Activated CD8-positive, alpha-beta T cell treated with anti-CD3 and anti-CD28 coated beads, Interleukin-2, amount 10 ng/mL, durations not matched to agents 7 days and 5 days (primary cell): ENCODE data around the gene MEF2D. TPM values are rescaled to one million over a fixed set of nuclear protein-coding genes. Genes with fewer than 3 reads are reported as not detected.
A peak's percentile ranks its signal among the peaks of the same experiment; 100 is the strongest.

Experiments
- ATAC-seq: fragments of 150-1000 bp; cut with Tn5 transposase; one replicate; pipeline ENCODE4 v1.10.0; 2021; ENCODE audit warnings: moderate library complexity
- CTCF ChIA-PET: fragments of 350-600 bp; sonication (Branson Sonifier 250); formaldehyde crosslinking; loops from one replicate; lab custom pipeline; 2021; ENCODE audit warnings: antibody characterized with exemption; lab: Charles Lee
- POLR2A ChIA-PET: fragments of 350-600 bp; sonication (Branson Sonifier 250); formaldehyde crosslinking; loops from one replicate; lab custom pipeline; 2021; ENCODE audit warnings: antibody characterized with exemption; lab: Charles Lee
- DNase-seq: peaks from one replicate; pipeline ENCODE4 v3.0.0-alpha.2; 2020
- H3K27ac Mint-ChIP-seq: one replicate; pipeline ENCODE4 v1.8.0; 2021; ENCODE audit warnings: mild to moderate bottlenecking, mixed read lengths
- H3K27me3 Mint-ChIP-seq: one replicate; pipeline ENCODE4 v1.8.0; 2021; ENCODE audit warnings: low read depth, mixed read lengths
- H3K36me3 Mint-ChIP-seq: one replicate; pipeline ENCODE4 v1.8.0; 2021; ENCODE audit warnings: low read depth, mixed read lengths
- H3K4me1 Mint-ChIP-seq: one replicate; pipeline ENCODE4 v1.8.0; 2021; ENCODE audit warnings: low read depth, mixed read lengths
- H3K4me3 Mint-ChIP-seq: one replicate; pipeline ENCODE4 v1.8.0; 2021; ENCODE audit warnings: mild to moderate bottlenecking, mixed read lengths
- H3K9me3 Mint-ChIP-seq: one replicate; pipeline ENCODE4 v1.8.0; 2022; ENCODE audit warnings: mixed read lengths; ENCODE audit not compliant: insufficient read depth
- total RNA-seq, 2 experiments: library from RNA; stranded (reverse); gene quantifications; one replicate each; pipeline ENCODE4 v1.2.3, GENCODE V29; 2021

MEF2D gene
- total RNA-seq, 2 experiments from 2014 or later, result 34.8 to 40.1 TPM

DNA sequence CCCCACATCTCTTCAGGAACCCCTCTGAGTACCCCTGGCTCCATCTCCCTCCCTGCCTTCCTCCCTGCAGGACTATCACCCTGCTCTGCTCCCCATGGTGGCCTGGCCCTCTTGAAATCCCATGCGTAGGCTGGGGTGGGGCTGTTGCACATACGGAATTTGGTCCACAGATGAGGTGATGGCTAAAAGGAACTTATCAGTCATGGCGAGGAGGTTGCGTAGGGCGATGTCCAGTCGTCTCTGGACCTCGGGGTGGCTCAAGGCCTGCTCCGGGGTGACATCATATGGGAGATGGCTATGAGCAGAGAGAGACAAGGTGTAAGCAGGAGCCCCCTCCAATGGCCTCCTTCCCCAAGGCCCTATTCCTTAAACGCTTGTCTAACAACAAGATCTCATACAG lies 36.5 kb upstream of the MEF2D start:
- H3K4me1 Mint-ChIP-seq, result peaks cover 15% of the 10 kb centered on the region
- no peaks in the 10 kb centered on the region for H3K9me3 Mint-ChIP-seq
- no peak overlapping the region for H3K4me3 Mint-ChIP-seq
- H3K27me3 Mint-ChIP-seq, result no peaks in the 10 kb centered on the region
- no peak overlapping the region for H3K27ac Mint-ChIP-seq
- H3K36me3 Mint-ChIP-seq, result peaks cover 66% of the 10 kb centered on the region
- POLR2A ChIA-PET, result no interaction called here
- CTCF ChIA-PET, result interaction anchor here (1.1 kb wide), 1 partner anchor 56 kb away, joined by 4 read pairs; no protein-coding TSS in a partner anchor
- no peak for DNase-seq
- no peak for ATAC-seq

DNA sequence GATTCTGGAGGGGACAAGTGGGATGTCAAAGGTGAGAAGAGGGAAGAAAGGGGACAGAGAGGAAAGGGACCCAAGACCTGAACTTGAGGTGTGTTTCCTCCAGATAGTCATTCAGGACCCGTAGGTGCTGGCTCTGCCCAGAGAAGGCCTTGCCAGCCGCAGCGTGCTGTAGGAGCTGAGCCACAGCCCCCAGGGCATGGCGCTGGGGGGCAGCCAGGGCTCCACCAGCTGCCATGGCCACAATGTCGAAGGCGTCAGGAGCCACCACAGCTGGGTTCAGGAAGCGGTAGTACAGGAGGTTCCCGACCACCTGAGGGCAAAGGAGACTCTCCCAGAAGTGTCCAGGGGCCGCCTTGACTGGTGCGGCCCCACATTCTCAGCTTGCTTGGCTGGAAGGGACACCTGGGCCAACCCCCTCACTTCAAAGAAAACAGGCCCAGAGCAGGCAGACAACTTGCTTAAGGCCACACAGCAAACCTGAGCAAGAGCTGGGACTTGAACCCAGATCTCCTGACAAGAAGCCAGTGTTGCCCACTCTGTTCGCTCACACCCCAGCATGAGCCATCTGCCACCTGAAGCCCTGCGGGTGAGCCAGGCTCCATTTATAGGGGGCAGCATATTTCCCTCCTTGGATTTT lies 34.0 kb upstream of the MEF2D start:
- no peaks in the 10 kb centered on the region for H3K27me3 Mint-ChIP-seq
- no peak for ATAC-seq
- no peak overlapping the region for H3K27ac Mint-ChIP-seq
- POLR2A ChIA-PET, result interaction anchor here (0.6 kb wide), 1 partner anchor 33 kb away, joined by 3 read pairs; no protein-coding TSS in a partner anchor
- H3K4me3 Mint-ChIP-seq, result no peak overlapping the region
- CTCF ChIA-PET, result interaction anchor here (0.9 to 1.3 kb wide), 3 partner anchors 10 to 149 kb away, joined by 3 read pairs; no protein-coding TSS in a partner anchor
- H3K4me1 Mint-ChIP-seq, result peaks cover 12% of the 10 kb centered on the region
- no peaks in the 10 kb centered on the region for H3K9me3 Mint-ChIP-seq
- no peak for DNase-seq
- H3K36me3 Mint-ChIP-seq, result peaks cover 67% of the 10 kb centered on the region

DNA sequence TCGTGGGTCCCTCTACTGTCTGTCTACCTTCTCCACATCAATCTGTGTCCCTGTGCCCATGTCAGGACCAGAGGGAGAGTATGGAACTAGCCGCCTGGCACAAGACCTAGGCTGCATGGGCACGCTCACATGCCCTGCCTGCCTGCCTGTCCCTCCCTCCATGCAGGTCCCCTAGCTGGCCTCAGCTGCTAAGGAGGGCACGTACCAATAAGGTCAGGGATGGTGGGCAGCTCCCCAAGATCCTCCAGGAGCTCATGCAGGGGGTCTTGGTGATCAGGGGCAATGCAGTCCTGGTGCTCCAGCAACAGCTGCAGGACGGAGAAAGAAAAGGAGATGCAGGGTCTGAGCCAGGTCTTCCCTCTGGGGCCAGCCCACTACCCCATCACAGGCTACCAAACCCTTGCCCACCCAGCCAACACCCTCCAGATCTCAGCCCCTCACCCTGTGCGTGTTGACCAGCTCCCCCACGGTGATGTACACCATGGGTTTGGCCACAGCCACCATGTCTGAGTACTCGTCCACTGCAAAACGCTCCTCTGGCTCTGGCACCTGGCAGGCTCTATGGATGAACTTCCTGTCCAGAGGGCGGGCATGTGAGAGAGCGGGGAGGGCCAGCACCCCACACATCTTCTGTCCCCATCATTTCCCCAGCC lies 33.1 kb upstream of the MEF2D start:
- H3K27me3 Mint-ChIP-seq, result no peaks in the 10 kb centered on the region
- DNase-seq (no peak), ATAC-seq (no peak)
- peaks cover 65% of the 10 kb centered on the region for H3K36me3 Mint-ChIP-seq
- H3K27ac Mint-ChIP-seq, result no peak overlapping the region
- H3K4me3 Mint-ChIP-seq, result no peak overlapping the region
- H3K4me1 Mint-ChIP-seq, result peaks cover 8% of the 10 kb centered on the region
- ChIA-PET POLR2A (interaction anchor here (0.6 to 0.7 kb wide), 2 partner anchors 32 to 384 kb away, joined by 3 read pairs; no protein-coding TSS in a partner anchor), CTCF (no interaction called here)
- H3K9me3 Mint-ChIP-seq, result no peaks in the 10 kb centered on the region

GRCh38 chr1:156532374-156532773 lies 31.8 kb upstream of the MEF2D start:
- ATAC-seq, result no peak
- Mint-ChIP-seq H3K9me3 (no peaks in the 10 kb centered on the region), H3K4me3 (no peak overlapping the region), H3K4me1 (peaks cover 17% of the 10 kb centered on the region), H3K27ac (no peak overlapping the region), H3K27me3 (no peaks in the 10 kb centered on the region), H3K36me3 (peaks cover 73% of the 10 kb centered on the region)
- POLR2A ChIA-PET, result interaction anchor here (1.5 kb wide), 1 partner anchor 31 kb away, joined by 4 read pairs; the partner anchor contains the start of gene MEF2D
- CTCF ChIA-PET, result interaction anchor here (1.1 to 1.7 kb wide), 4 partner anchors 51 to 147 kb away, joined by 3 to 7 read pairs (median 4); partner anchors contain the start of gene GPATCH4
- DNase-seq, result no peak

GRCh38 chr1:156530006-156530405 lies 29.4 kb upstream of the MEF2D start:
- no peak overlapping the region for H3K27ac Mint-ChIP-seq
- CTCF ChIA-PET, result no interaction called here
- H3K4me3 Mint-ChIP-seq, result no peak overlapping the region
- H3K4me1 Mint-ChIP-seq, result peaks cover 34% of the 10 kb centered on the region
- H3K9me3 Mint-ChIP-seq, result no peaks in the 10 kb centered on the region
- peaks cover 71% of the 10 kb centered on the region for H3K36me3 Mint-ChIP-seq
- no peak for ATAC-seq
- no peaks in the 10 kb centered on the region for H3K27me3 Mint-ChIP-seq
- POLR2A ChIA-PET, result no interaction called here
- no peak for DNase-seq

GRCh38 chr1:156528875-156529425 lies 28.4 kb upstream of the MEF2D start:
- no peak for ATAC-seq
- no peak for DNase-seq
- no peak overlapping the region for H3K4me3 Mint-ChIP-seq
- H3K27ac Mint-ChIP-seq, result peak overlapping the region; percentile 85
- ChIA-PET CTCF (interaction anchor here (0.6 to 2.4 kb wide), 9 partner anchors 20 to 143 kb away, joined by 3 to 17 read pairs (median 5); partner anchors contain the start of gene MEF2D), POLR2A (interaction anchor here (1.1 to 5.7 kb wide), 2 partner anchors 27 to 40 kb away, joined by 4 to 99 read pairs; partner anchors contain the start of gene MEF2D)
- H3K36me3 Mint-ChIP-seq, result peaks cover 73% of the 10 kb centered on the region
- no peaks in the 10 kb centered on the region for H3K9me3 Mint-ChIP-seq
- no peaks in the 10 kb centered on the region for H3K27me3 Mint-ChIP-seq
- peaks cover 44% of the 10 kb centered on the region for H3K4me1 Mint-ChIP-seq

- peak; percentile 53 for DNase-seq
- H3K4me1 Mint-ChIP-seq, result peaks cover 48% of the 10 kb centered on the region
- peaks cover 65% of the 10 kb centered on the region for H3K36me3 Mint-ChIP-seq
- H3K27me3 Mint-ChIP-seq, result no peaks in the 10 kb centered on the region
- H3K4me3 Mint-ChIP-seq, result peak overlapping the region; percentile 75
- POLR2A ChIA-PET, result interaction anchor here (1.1 to 5.7 kb wide), 3 partner anchors 27 to 54 kb away, joined by 4 to 99 read pairs (median 4); partner anchors contain the start of gene MEF2D
- H3K9me3 Mint-ChIP-seq, result no peaks in the 10 kb centered on the region
- peak overlapping the region; percentile 85 for H3K27ac Mint-ChIP-seq
- CTCF ChIA-PET, result interaction anchor here (0.7 to 2.4 kb wide), 12 partner anchors 11 to 177 kb away, joined by 3 to 17 read pairs (median 5); partner anchors contain the start of genes CRABP2 and MEF2D
- ATAC-seq, result no peak
These were observed 27.7 kb upstream of the MEF2D start for GRCh38 chr1:156528231-156528630.

GRCh38 chr1:156527584-156527983 lies 27.0 kb upstream of the MEF2D start:
- peaks cover 48% of the 10 kb centered on the region for H3K4me1 Mint-ChIP-seq
- no peaks in the 10 kb centered on the region for H3K27me3 Mint-ChIP-seq
- no peaks in the 10 kb centered on the region for H3K9me3 Mint-ChIP-seq
- ChIA-PET CTCF (interaction anchor here (0.7 to 4.2 kb wide), 12 partner anchors 11 to 178 kb away, joined by 3 to 44 read pairs (median 6); partner anchors contain the start of genes CRABP2 and MEF2D), POLR2A (interaction anchor here (1.1 to 5.7 kb wide), 3 partner anchors 26 to 55 kb away, joined by 4 to 99 read pairs (median 4); partner anchors contain the start of gene MEF2D)
- no peak for DNase-seq
- peaks cover 60% of the 10 kb centered on the region for H3K36me3 Mint-ChIP-seq
- peak overlapping the region; percentile 75 for H3K4me3 Mint-ChIP-seq
- no peak for ATAC-seq
- peak overlapping the region; percentile 85 for H3K27ac Mint-ChIP-seq

DNA sequence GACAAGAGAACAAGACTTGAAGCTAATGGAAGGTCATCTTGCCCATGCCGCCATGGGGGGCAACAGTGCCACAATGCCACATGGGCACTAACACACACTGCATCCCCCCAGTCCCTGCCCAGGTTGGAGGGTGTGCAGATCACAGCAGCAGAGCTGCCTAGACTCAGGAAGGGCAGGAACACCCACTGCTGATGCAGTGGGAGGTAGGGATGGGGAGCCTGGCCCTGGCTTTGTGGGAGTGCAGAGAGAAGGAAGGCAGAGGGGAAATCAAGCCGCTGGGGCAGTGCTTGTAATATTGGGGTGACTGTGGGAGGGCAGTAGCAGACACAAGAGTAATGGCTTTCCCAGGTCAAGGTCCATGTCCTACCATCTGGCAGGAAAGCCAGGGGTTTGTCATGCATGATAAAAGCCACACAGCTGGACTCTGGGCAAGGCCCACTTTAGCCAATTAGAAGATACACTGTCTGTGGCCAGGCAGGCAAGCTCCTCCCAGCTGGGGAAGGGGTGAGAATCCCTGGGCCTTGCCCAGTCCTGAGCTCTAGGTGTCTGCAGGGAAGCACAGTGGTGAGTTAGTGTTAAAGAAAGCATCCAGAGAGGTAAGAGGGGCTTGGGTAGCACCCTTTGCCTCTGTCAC lies 25.4 kb upstream of the MEF2D start:
- peaks cover 50% of the 10 kb centered on the region for H3K36me3 Mint-ChIP-seq
- no peaks in the 10 kb centered on the region for H3K9me3 Mint-ChIP-seq
- H3K27me3 Mint-ChIP-seq, result no peaks in the 10 kb centered on the region
- no peak overlapping the region for H3K4me3 Mint-ChIP-seq
- ATAC-seq (no peak), DNase-seq (no peak)
- H3K27ac Mint-ChIP-seq, result peak overlapping the region; percentile 16
- peaks cover 48% of the 10 kb centered on the region for H3K4me1 Mint-ChIP-seq
- POLR2A ChIA-PET, result interaction anchor here (1.0 to 5.7 kb wide), 3 partner anchors 18 to 45 kb away, joined by 4 to 99 read pairs (median 6); partner anchors contain the start of gene MEF2D
- CTCF ChIA-PET, result interaction anchor here (0.8 to 4.2 kb wide), 14 partner anchors 9 to 164 kb away, joined by 3 to 46 read pairs (median 6); partner anchors contain the start of gene MEF2D

- peaks cover 43% of the 10 kb centered on the region for H3K36me3 Mint-ChIP-seq
- ChIA-PET CTCF (interaction anchor here (0.8 to 4.2 kb wide), 25 partner anchors 8 to 201 kb away, joined by 3 to 46 read pairs (median 4); partner anchors contain the start of gene MEF2D), POLR2A (interaction anchor here (0.8 to 5.7 kb wide), 6 partner anchors 17 to 57 kb away, joined by 4 to 99 read pairs (median 10); partner anchors contain the start of gene MEF2D)
- peak overlapping the region; percentile 92 for H3K27ac Mint-ChIP-seq
- no peak for DNase-seq
- H3K4me1 Mint-ChIP-seq, result peaks cover 48% of the 10 kb centered on the region
- H3K27me3 Mint-ChIP-seq, result no peaks in the 10 kb centered on the region
- no peak for ATAC-seq
- H3K4me3 Mint-ChIP-seq, result peak overlapping the region; percentile 60
- H3K9me3 Mint-ChIP-seq, result no peaks in the 10 kb centered on the region
These were observed 24.5 kb upstream of the MEF2D start for GRCh38 chr1:156525071-156525501.
